HepG2 (cell line): ENCODE results near the gene PLEKHA6.
A peak's percentile ranks its signal among the peaks of the same experiment; 100 is the strongest.

Source experiments
- POLR2A ChIP-seq, 2 experiments: IDR thresholded peaks; 2 replicates each; pipeline ENCODE4 v1.6.1; 2011; ENCODE audit warnings: low read depth in 2 of 2, low read length in 2 of 2, mild to moderate bottlenecking in 1 of 2, moderate library complexity in 1 of 2; ENCODE audit not compliant: insufficient read depth in 1 of 2
- ZNF512 ChIP-seq: sonication (generic); formaldehyde crosslinking; IDR thresholded peaks from 2 replicates; pipeline ENCODE4 v1.4.0; 2020; ENCODE audit warnings: mild to moderate bottlenecking, missing genetic modification reagents

- TF ChIP-seq ZNF512 (CRISPR knock-in tag) = no peak
- peak; percentile 54 to 56 for TF ChIP-seq POLR2A (IDR thresholded peaks at IDR 0.05; ENCODE audit: insufficient read depth in 1 of 2, low read depth in 2 of 2, low read length in 2 of 2)
Measured at GRCh38 chr1:204266504-204267034, 93.2 kb downstream of the PLEKHA6 start.
